Myocyte (in vitro differentiated cells): Measurements from ENCODE around the gene FAU. TPM values are rescaled to one million over a fixed set of nuclear protein-coding genes. Genes with fewer than 3 reads are reported as not detected.

Experiments used
- DNase-seq: peaks from one replicate; pipeline ENCODE4 v3.0.0-alpha.2; 2012; ENCODE audit warnings: low read depth
- total RNA-seq: library from RNA; depleted of rRNA; stranded (reverse); fragments of >200 nt; gene quantifications from 2 replicates; pipeline ENCODE4 v1.2.3, GENCODE V29; 2014

Gene FAU
- total RNA-seq, 1 donor from 2014 or later, result 163 TPM

DNA sequence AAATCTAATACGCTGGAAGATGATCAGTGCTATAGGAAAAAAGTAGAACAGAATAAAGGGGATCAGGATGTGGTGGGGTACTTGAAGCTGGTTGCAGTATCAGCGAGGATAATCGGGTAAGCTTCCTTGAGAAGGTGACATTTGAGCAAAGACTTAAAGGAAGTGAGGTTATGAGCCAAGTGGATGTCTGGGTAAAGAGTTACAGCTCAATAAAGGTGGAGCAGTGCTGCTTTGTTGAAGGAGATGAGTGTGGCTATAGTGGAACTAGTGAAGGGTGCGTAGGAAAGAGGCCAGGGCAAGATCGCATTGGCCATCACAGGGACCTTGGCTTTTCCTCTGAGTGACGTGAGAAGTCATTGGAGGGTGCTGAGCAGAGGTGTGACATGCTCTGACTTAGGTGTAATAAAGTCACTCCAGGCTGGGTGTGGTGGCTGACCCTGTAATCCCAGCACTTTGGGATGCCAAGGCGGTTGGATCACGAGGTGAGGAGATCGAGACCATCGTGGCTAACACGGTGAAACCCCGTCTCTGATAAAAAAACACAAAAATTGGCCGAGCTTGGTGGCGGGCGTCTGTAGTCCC lies 14.7 kb upstream of the FAU start:
- no peak for DNase-seq

DNA sequence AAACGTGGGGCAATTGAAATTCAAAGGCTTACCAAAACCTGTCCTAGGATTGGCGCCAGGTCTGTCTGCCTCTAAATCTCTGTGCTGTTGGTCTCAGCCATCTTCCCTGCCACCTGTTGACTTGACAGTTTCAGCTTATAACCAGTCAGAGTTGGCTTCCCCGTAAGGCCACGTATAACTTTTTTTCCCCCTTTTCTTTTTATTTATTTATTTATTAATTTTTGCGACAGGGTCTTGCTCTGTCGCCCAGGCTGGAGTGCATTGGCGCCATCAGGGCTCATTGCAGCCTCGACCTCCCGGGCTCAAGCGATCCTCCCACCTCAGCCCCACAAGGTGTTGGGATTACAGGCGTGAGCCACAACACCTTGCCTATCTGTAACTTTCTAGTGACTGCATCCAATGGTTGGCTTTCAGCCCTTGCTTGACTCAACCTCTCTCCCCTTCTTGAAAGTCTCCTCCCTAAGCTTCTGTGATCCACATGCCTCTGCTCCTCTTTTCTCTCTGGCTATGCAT lies 13.8 kb upstream of the FAU start:
- DNase-seq, result no peak

DNA sequence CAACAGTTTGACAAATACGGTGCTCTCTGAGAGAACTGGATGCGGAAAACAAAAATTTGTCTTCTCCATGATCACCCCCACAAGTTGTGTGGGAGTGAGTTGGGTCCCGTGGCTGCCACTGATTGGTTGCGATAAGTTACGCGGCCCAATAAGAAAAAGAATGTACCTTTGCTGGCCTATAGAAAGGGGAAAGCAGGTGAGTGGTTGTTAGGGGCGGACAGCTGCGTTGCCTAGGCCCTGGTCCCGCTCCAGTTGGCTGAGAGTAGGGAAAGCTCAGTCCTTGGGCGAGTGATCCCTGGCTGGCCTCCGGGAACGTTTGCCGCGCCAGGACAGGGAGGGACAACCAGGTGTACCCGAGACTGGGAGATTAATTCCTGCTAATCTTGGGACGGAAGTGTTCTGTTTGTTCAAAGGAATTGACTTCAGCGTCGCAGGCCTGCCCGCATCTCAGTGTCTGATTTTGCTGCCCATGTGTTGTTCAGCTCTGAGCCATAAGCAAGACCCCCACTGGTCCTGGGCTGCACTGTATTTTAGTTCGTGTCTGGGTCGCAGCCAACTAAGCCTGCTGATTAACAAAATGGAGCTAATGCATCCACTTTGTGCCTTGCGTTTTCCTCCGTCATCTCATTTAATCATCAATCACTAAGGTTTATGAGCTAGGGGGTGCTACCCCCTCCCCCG lies 13.2 kb upstream of the FAU start:
- DNase-seq, result peak; percentile 97

DNA sequence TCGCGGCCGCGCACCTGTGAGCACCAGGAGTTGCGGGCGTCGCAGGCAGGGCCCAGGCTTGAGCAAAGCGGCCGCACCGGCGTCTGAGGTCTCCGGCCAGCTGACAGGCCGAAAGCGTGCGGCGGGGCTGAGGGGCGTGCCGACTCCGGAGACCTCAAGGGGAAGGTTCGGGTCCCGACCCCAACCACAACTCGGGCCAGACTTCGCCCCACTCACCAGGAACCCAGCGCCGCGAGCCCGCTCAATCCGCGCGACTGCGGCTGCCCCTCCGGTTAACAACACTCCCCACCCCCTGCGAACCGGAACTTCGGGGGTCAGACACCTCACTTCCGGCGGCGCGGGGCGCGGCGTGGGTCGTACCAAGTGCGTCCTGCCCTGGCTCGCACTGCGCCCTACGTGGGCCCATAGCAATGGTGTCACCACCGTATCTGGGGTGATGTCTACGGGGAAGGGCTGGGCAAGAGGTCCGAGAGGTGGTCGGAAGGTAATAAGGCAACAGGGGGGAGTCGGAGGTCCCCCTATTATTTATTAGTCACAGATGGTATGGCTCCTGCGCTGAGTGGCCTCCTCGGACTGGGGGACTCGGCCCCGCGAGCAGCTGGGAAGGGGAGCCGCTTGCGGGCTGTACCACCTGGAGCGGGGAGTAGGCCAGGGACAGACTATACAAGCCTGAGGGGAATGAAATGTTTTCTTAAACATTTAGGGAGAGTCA lies 12.5 kb upstream of the FAU start, which contains the start of gene SYVN1:
Gene SYVN1 (minus strand): TSS at position 280 of the 712 bp plus-strand sequence. CDS start 918 bp downstream, outside the sequence.
- peak; percentile 93 for DNase-seq

DNA sequence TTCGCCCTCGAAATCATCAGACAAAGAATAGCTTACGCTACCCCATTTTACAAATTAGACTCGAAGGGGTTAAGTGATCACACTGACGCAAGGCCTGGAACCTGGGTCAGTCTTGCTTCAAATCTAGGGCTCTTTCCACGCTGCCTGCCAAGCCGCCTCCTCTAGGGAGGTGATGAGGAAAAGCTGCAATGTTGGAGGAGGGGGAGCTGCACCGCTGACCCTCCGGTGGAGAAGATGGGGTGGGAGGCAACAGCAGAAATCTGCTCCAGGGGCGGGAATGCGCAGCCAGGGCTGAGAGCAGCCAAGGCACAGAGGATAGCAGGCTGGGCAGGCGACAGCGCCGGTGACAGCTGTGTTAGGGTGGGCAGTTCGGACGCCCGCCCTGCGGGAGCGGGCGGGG lies 11.8 kb upstream of the FAU start:
- DNase-seq, result no peak

DNA sequence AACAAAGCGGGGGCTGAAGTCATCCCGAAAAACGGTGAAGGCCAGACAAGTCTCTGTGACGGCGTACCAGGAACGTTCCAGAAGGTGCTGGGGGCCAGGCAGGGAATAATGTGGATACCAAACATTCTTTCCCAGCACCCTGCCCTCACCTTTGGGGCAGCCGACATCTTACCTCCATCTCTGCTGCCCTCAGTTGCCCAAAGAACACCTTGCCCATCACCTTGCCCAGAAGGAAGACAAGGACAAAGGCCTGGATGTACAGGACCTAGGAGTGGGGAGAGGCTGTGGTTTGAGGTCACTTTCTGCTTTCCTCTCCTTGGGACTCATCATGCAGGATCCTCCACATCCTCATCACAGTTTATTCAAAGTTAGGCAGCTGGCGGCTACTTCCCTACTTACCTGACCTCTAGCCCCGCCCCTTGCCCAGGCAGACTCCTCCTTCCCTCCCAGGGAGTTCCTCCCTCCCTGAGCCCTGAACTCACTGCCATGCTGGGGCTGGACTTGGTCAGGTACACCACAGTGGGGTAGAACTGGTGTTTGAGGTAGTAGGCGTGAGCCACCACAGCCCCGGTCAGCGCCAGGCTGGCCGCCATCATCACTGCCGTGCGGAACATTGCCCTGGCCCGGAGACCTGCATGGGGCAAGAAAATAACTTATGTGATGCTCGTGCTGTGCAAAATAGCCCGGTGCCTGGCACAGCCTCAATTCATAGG lies 11.2 kb upstream of the FAU start:
- DNase-seq, result no peak

DNA sequence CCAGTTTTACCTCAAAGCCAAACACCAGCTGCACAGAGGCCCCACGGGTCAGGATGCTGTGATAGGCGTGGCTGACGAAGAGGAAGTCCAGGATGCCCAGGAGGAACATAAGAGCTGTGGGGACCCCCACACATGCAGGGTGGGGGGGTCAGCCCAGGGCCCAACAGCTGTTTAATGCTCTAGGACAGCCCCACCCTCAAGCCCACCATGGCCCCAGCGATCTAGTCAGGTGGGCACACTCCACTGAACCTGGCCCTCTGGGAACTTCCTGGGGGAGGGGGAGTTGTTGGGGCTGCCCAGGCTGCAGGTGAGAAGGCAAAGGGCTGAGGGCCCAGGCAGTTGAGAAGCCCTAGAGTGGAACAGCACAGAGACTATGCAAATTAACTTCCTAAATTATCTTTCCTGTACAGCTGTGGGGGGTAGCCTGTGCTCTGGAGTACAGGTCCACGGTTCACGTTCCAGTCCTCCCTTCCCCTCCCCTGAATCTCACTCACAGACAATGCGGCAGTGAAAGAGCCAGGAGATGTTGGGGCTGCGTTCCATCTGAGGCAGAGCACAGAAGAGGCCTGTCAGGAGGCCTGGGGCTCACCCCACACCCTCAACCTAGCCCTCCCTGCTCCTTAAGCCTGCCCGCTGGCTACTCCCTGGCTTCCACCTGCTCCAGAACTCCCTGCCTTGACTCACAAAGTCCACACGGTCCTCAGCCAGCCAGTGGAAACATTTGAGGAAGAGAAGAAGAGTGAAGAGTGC lies 10.5 kb upstream of the FAU start:
- DNase-seq, result no peak

DNA sequence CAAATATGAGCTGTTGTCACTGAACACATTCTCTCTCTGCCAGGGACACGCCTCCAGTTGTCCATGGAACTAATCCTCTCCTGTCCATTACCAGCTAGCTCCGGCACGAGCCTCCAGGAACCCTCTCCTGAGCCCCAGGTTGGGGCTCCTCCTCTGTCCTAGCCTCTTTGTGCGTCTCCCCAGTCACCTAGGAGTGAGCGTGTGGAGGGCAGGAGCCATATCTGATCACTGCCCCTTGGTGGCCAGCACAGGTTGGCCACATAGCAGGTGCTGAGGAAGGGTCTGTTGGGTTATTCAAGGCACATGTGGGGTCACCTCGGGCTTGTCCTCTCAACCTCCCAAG lies 9.9 kb upstream of the FAU start:
- no peak for DNase-seq

DNA sequence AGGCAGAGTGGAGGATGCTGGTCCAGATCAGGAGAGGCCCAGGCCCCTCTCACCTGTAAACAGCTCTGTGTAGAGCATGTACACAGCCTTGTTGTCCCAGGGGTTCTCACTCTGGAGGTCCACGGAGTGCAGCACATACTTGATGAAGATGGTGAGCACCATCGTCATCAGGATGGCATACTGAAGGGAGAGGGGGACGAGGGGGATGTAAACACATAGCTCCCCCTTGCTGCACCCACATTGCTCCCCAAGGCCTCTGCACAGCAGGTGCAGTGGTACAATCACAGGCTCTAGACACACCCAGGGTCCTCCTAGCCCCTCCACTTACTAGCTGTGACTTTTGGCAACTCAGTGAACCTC lies 9.5 kb upstream of the FAU start:
- no peak for DNase-seq

DNA sequence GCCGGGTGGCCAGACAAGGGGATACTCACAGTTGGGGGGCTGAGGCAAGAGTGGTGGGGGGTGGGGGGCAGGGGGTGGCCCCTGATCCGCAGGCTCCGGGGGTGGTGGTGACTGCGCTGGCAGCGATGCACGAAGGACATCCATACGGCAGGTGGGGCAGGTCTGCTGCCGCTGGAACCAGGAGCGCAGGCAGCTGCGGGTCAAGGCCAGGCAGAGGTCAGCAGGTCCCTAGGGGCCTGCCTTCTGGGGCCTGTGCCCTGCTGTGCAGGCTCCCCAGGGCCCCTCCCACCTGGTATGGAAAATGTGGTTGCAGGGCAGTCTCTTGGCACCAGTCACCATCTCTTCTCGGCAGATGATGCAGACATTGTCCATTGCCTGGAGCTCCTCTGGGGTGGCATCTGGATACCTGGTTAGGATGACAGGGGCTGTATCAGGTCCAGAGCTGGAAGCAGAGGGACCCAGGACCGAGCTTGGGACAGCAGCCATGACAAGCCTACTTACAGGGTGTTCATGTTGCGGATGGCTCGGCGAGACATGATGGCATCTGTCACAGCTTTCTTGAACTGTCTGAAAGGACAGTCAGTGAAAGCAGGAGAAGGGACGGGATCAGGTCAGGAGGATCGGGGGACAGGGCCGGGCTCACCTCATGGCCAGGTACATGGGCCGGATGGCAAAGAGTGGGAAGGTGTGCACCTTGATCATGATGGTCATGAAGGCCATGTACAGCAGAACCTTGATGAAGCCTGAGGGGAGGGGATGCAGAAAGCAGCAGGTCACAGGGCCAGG lies 8.9 kb upstream of the FAU start:
- DNase-seq, result no peak

DNA sequence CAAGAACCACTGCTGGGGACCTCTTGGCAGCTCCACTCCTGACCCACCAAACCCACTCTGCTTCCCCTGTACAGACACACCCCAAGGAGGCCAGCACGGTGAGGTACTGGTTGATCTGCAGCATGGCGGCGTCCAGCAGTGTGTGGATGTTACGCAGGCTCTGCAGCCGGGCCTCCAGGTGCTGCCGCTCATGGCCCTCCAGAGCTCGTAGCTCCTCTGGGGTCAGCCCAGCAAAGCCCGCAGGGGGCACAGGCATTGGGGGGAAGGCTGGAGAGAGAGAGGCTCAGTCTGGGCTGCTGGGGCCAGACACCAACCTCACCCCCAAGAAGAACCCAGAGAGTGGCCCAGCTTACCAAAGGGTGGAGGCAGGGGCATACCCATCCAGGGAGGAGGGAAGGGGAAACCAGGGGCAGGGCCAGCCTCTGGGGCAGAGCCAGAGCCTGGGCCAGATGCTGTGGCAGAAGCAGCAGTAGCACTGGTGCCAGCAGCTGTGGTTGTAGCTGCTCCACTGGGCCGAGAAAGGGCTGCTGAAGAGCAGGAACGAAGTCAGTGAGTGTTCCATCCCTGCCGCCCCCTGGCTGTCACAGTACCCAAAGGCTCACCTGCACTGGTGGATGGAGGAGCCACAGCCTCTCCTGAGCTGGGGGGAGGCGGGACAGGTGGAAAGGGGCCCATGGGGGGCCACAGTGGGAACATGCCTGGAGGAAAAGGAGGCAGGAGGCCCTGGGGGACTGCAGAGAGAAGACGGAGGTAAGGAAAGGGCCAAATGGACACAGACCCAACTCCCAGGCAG lies 7.9 kb upstream of the FAU start:
- DNase-seq, result no peak

DNA sequence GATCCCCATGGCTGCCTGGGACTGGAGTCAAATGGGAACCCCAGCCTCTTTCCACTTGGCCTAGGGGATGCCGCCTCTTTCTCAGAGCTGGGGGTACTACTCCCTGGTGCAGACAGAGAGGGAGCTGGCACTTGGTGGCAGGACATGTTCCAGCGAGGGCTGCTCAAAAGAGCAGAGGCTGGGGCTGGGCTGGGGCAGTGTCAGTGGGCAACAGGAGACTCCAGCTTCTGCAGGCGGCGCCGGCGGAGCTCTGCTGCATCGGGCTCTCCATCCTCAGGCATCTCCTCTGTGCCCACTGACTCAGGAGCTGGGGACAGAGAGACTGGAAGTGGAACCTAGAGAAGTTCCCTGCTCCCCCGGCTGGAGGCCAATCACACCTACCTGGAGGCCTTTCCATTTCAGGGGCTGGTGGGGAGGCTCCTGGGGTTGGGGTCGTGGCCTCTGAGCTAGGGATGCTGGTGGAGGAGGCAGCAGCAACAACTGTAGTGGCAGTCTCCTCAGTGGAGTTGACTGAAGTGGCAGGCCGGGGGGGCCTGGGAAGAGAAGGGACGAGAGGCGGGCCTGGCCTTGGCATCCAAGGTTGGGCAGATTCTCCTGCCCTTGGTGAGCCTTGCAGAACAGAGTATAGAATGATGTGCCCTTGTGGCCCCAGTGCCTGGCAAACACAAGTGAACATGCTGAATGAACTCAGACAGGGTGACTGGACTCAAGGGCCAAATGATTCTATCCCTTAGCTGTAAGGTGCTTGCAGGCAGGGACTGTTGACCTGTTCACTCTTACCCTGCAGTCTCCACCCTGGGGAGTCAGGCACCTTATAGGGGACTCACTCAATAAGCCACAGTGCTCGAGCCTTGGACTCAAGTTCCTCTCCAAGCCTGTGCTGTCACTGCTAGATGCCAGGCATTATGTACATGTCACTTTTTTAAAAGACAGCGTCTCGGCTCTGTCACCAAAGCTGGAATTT lies 6.5 kb upstream of the FAU start:
- no peak for DNase-seq

DNA sequence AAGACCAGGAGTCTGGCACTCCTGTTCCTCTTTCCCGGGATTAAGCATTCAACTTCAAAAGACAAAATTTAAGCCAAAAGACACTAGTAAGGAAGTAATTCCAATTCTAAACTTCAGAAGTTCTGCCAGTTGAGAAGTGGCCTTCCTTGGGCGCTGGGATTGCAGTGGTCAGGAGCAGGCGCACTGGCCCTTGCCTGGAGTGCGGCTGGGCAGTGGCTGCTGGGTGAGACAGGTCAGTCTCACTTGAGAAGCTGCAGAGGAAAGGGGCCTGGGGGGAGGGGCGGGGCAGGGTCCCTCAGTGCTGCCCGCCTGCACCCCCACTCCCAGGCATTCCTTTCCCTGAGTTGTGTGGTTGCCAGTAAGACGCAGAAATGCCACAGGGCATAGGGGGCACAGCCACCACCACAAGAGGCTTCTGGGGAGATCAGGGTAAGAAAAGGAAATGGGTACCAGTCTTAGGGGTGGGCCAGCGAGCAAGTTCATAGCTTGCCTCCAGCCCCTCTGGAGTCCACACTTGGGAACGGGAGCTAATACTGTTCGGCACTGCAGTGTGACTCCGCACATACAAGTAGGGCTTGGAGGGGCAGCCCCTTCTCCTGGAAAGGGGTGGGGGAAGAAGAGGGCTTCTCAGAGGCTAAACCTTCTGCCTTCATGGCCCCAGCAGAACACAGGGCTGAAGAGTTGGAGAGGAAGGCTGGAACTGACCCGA lies 5.7 kb upstream of the FAU start:
- DNase-seq, result no peak

DNA sequence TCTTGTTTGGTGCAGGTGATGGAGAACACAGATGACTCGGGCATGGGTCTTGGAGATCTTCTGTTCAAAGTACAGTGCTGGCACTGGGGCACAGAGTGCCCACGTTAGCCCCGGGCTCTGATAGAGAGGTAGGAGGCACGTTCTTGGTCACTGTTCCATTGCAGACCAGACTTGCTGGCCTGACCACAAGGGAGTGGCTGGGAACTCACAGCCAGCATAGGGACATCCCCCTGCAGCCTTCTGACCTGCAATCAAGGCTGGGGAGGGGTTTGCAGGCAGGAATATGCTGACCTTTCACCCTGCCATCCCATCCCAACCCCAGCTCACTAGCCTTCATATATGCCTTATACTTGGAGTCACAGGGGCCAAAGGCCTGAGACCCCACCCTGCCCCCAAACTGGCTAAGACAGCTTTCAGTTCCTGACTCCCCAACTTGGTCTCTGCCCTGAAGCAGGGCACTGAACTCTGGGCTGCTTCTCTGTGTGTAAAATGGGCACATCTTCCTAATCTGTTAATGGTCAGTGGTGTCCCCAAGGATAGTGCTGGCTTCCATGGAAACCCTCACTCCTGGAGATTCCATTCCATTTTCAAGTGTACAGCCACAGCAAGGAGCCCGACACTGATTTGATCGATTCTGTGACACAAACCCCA lies 4.8 kb upstream of the FAU start:
- DNase-seq, result no peak

DNA sequence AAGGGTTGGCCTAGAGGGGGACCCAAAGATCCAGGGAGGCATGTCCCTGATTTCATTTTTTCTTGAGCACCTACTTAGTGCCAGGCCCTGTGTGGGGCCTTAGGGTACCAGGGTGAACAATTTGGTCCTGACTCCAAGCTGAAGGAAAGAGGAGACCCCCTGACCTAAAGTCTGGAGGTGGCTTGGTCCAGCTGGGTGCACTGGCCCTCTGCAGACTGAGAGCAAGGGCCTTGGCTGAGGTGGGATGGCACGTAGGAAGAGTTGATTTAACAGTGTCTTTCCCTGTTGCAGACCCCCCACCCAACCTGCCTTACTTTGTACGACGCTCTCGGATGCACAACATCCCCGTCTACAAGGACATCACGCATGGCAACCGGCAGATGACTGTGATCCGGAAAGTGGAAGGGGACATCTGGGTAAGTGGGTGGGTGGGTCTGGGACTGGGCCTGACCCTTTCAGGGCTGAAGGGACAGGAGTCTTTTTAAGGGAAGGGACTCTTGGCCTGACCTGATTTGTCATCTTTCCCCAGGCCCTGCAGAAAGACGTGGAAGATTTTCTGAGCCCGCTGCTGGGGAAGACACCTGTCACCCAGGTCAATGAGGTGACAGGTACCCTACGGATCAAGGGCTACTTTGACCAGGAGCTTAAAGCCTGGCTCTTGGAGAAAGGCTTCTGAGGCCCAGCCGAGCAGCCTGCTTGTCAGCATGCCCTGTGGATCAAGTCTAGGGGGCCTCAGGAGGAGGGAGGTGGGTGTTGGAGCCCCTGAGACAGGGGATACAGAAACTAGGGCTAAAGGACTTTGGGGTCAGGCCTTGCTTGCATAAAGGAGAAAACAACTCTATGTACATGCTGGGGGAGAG lies 3.5 kb upstream of the FAU start:
- DNase-seq, result no peak

DNA sequence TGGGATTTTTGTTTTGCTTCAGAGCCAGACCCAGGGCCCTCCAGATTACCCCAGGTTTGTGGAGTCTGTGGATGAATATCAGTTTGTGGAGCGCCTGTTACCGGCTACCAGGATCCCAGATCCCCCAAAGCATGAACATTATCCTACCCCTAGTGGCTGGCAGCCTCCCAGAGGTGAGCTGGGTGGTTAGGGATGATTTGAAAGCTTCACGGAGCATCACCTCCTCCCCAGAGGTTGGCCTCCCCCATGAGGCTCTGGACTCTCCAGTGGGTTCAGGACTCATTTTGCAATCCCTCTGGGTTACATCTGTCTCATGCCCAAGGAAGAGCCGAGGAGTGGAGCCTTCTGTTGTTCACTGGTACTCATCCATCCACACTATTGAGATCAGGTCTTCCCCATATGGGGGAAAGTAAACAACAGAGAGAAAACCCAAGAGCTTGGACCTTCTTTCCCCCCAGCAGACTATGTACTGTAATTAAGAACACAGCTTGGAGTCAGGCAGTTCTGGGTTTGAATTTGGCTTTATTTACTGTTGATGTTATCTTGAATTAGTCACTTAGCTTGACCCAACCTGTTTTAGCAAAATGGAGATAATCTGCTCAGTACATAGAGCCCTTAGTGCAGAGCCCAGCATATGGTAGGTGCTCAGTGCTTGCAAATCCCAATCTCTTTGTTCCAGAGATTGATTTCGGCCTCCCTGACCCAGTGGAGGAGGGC lies 2.7 kb upstream of the FAU start:
- no peak for DNase-seq
